Tibial nerve (tissue), 4 donors: ENCODE measurements around the gene SFRP4.

Experiments used
- CTCF ChIP-seq, 5 experiments: fragments of 200-600 bp in 3 of 5; fragments of 450-650 bp in 2 of 5; sonication (generic) in 3 of 5; IDR thresholded peaks; one replicate each; pipeline ENCODE4 v1.5.1; 2016 to 2019; ENCODE audit warnings: antibody characterized with exemption in 5 of 5, mild to moderate bottlenecking in 3 of 5, moderate library complexity in 2 of 5
- EP300 ChIP-seq, 2 donors: sonication (generic); formaldehyde crosslinking; IDR thresholded peaks; one replicate each; pipeline ENCODE4 v1.6.1; 2017; ENCODE audit warnings: antibody characterized with exemption in 2 of 2, mild to moderate bottlenecking in 1 of 2
- POLR2A ChIP-seq, 2 donors: fragments of 450-650 bp; IDR thresholded peaks; one replicate each; pipeline ENCODE4 v1.6.1; 2017; ENCODE audit warnings: antibody characterized with exemption in 2 of 2, mild to moderate bottlenecking in 2 of 2, moderate library complexity in 2 of 2

- TF ChIP-seq CTCF (IDR thresholded peaks at IDR 0.05) = no peak
- no peak for TF ChIP-seq POLR2A (IDR thresholded peaks at IDR 0.05)
- TF ChIP-seq EP300 (IDR thresholded peaks at IDR 0.05) = no peak
Measured at GRCh38 chr7:37932543-37932942, 15.9 kb upstream of the SFRP4 start.
